GM15510 (cell line): ENCODE results near the gene MFF.
"Not testable (repeated sequence)": the region's sequence is repeated elsewhere in the genome, so short reads cannot be mapped to it uniquely, and the experiment has no call there.

ENCODE experiments used
- POLR2A ChIP-seq: IDR thresholded peaks from 3 replicates; pipeline ENCODE4 v1.6.1; 2011; ENCODE audit warnings: borderline replicate concordance; ENCODE audit not compliant: insufficient read length; ENCODE audit errors: extremely low read depth

MFF gene

DNA sequence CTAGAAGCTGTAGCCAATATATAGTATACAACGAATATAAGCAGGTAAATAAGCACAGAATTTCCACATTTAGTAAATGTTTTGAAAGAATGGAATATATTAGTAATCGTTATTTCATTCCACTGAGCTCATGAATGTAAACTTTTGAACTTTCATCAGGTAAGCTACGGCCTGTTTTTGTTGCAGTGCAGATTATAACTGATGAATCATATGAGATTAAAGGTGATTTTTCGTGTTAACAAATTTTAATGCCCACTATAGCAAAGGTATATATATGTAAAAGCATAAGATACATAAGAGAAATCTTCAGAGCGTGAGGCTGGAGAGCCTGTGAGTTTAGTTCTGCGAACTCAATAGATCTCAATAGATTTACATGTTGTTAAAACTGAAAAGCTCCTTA lies 61.6 kb downstream of the MFF start:
- TF ChIP-seq POLR2A: no peak

DNA sequence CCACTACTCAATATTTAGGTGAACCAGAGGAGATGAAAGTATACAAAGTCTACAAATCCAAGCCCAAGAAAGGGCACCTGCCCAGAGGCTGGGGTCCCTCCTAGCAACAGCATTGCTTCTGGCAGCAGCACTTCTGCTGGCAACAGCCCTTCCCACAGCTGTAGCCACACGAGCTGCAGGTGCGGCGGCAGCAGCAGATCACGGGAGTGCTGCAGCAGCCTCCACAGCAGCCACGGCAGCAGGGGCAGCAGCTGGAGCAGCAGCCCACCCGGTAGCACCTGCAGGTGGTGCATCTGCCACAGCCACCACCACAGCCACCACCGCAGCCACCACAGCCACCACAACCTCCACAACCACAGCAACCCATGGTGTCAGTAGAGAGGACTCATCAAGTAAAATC lies 62.5 kb downstream of the MFF start, which contains the start of gene SCYGR1:
Gene SCYGR1, minus strand, starts transcription at position 367 of the 400 bp plus-strand sequence. Its CDS starts 0 bp downstream, at position 367.
- not testable (repeated sequence) for TF ChIP-seq POLR2A

DNA sequence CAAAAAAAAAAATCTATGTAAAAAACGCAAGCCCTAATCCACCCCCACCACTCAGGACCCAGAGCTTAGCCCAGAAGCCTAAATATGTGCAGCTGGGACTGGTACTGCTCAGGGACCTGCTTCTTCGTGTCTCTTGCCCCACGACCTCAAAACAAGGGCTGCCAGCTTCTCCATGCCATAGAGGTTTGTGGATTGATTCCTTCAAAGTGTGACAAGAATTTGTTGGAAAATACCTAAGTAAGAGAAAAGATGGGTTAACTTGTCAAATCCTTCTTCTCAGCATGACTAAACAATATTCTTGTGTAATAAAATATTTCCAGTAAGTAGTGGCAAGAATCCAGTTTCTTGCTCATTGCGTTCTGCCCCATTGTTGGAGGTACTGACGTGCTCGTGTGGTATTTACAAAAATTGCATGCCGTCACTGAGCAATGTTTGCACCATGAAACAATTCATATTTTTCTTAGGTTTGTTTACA lies 63.5 kb downstream of the MFF start:
- TF ChIP-seq POLR2A: no peak

DNA sequence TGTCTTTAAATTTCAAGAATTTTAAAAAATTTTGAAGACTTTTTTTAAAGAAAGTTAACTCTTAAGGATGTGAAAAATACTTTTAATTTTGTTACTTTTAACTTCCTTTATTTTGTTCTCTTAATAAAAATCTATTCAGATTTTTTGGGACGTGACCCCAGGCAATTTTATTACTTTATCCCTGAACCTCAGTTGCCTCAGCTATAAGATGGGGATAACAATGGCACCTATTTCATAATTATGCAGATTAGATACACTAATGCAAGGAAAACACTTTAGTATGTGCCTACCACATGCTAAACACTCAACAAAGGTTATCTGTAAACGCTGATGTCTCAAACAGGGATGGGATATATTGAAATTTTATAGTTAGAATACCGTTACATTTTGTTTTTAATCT lies 64.2 kb downstream of the MFF start:
- TF ChIP-seq POLR2A: no peak

DNA sequence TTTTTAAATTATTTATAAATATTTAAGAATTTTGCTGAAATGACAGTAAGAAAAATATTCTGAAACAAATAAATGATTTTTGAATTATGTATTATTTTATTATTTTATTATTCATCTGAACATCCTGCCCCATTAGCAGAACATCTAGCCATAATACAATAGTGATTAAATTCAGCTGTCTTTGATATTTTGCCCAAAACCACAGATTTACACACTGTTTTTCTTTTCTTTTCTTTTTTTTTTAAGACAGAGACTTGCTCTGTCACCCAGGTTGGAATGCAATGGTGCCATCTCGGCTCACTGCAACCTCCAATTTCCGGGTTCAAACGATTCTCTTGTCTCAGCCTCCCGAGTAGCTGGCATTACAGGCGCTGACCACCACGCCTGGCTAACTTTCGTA lies 64.6 kb downstream of the MFF start:
- TF ChIP-seq POLR2A: no peak

DNA sequence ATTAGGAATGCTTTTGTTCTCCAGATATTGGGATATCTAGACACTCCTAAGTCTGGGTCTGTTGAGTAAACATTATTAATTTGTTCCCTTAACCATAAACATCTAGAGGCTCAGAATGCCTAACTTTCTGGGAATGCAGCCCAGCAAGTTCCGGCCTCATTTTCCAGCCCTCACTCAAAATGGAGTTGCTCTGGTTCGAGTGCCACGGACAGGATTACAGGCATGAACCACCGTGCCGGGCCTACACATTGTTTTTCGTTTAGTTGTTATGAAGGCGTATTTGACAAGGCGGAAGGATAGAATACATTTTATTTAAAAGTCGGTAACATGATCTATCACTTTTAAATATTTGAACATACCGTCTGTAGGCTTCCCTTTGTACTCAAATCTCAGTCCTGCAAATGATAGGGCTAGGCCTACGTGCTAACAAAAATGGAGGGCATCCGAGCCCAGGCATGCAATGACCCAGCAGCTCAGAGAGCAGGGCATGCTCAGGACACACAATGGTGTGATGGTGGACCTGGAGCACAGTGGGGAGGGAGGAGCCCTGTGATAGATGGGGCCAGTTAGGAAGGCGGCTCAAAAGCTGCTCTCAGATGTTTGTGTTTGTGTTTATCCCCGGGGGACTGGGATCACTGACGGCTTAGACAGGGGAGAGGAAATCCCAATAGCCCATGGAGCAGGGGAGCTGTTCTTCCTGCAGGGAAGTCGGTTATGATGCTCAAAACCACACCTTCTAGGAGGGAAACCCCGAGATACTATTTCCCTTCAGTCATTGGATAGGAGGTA lies 65.6 kb downstream of the MFF start:
- no peak for TF ChIP-seq POLR2A

DNA sequence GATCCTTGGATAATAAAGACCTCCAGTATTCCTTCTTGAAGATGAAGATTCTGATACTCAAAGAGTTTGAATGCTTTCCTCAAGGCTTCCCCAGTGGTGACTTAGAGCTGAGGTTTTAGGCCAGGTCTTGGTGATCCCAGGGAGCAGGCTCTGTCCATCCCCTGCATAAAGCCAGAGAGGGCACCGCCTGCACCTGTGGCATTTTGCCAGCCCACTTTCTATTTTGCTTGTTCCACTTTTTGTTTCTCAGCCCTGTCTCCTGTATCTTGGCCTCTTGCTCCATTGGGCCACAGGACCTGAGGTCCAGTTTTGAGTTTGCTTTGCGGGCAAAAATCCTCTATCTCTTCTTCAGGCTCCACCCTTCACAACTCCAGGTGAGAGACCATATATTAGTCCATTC lies 69.3 kb downstream of the MFF start:
- TF ChIP-seq POLR2A: no peak

DNA sequence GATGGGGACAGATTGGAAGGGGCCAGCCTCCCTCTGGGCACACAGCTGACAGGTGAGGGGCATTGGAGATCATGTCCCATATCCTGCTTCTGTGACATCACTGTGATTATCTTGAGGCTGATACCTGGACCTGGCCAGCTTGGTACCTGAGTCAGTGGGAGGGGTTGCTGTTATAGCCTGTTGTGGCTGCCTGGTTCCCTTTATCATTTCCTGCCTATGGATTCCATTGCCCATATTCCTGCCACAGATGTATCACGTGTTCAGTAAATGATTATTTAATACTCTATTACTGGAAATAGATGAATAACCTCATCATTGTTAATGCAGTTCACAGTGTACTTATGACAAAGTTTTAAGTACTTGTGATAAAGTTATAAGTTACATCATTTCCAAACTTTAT lies 70.5 kb downstream of the MFF start:
- no peak for TF ChIP-seq POLR2A

DNA sequence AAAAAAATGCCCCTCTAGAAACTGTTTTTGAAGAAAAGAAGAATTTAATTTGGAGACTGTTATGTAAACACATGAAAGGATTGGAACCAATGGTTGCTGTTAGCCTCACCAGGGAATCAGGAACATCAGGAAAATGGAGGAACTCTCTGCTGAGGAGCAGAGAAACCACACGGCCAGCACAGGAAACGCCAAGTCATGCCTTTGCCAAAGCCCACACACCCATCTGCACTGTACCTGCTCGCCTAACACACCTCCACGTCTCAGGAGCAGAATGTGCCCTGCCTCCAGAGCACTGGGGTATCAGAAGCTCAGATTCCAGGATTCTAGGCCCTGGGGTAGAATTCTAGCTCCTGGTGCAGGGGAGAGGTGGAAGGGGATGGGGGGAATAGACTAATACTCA lies 72.5 kb downstream of the MFF start:
- no peak for TF ChIP-seq POLR2A

DNA sequence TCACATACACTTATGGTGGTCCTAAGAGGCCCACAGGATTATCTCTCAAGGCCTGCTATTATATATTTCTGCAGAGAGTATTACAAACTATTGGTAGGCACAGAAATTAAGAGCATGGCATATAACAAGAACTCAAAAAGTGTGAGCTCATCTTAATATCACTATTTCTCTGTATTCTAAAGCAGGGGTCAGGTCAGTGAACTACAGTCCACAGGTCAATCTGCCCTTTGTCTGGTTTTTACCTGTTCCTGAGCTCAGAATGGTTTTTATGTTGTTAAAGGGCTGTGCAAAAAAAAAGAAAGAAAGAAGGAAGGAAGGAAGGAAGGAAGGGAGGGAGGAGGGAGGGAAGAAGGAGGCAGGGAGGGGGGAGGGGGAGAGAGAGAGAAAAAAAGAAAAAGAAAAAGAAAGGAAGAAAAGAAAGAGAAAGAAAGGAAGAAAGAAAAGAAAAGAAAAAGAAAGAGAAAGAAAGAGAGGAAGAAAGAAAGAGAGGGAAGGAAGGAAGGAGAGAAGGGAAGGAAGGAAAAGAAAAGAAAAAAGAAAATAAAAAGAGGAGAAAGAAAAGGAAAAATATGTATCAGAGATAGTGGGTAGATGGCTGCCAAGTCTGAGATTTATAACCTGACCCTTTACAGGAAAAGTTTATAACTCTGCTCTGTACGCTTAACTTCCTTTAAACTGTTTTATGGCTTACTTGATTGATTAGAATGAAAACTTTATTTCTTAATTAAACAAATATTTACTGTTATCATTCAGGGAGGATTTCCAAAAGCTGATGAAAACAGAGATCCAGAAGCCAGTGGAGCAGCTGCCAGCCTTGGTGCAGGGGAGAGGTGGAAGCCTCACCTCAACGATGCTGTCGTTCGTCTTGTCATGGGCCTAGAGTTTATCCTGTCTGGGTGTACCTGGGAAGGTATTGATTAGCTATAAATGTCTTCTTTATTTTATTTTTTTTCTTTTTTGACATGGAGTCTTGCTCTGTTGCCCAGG lies 73.9 kb downstream of the MFF start:
- no peak for TF ChIP-seq POLR2A

DNA sequence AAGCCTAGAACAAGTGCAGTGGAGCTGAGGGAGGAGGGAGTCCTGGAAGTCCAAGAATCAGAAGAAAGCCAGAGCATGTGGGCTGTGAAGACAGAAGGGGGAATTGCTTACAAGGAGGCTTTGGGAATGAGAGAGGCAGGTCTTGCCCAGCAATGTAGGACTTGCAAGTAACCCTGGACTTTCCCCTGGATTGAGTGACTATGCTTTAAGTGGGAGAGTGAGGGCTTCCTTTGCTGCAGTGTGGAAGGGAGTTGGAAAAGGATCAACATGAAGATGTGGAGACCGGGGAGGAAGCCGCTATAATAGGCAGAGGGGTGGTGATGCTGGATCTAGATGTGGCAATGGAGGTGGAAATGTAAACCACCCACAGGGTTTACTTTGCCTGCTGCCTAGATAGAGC lies 76.5 kb downstream of the MFF start:
- TF ChIP-seq POLR2A: no peak

DNA sequence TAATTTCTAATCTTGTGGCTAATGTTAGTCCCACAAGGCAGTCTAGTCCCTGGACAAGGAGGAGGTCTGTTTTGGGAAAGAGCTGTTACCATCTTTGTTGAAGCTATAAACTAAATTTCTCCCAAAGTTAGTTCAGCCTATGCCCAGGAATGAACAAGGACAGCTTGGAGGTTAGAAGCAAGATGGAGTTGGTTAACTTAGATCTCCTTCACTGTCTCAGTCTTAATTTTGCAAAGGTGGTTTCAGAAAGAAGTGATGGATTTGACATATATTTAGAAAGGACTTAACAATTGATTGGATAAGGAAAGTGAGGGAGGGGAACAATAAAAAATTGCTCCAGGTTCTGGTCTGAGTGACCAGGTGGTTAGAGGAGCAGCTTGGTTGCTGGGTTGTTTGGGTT lies 77.3 kb downstream of the MFF start:
- TF ChIP-seq POLR2A: no peak

DNA sequence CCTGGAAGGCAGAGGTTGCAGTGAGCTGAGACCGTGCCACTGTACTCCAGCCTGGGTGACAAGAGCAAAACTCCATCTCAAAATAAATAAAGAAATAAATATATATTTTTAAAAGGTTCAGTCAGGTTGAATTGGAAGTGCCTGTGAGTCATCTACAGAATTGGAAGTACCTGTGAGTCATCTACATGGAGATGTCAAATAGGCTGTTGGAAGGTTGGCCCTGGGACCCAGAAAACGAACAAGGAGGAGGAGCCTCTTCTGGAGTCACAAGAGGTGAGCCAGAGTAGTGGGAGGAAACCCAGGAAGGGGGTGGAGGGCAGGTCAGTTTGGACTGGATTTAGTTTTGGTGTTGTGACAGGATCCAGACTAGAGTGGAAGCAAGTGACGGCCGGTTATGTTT lies 77.9 kb downstream of the MFF start:
- TF ChIP-seq POLR2A: no peak

DNA sequence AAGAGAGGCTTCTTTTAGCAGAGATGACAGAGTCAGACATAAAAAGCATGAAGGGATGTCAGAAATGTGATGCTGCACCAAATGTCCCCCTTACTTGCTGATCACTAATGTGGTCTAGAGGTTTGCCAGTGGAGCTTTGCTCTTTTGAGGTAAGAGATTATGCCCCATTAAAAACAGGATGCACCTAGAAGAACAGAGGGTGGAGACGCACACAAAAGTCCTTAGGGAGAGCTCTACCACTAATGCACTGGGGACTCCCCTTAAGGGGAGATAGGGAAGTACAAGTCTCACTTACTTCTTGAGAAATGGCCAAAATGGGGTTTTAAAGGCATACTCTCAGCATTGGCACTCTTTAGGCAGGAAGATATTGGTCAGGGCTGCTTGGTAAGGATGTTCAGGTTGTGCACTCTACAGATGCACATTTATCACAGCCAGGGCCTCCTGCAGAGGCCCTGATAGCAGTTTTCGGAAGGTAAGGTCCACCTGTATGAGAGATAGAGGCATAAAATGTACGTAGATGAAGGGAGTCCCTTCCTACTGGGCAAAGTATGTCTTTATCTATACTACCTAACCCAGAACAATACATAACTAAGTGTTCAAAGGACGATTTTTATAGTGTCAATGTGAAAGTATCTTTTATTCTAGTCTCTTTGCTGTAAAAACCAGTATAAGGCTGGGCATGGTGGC lies 79.7 kb downstream of the MFF start:
- no peak for TF ChIP-seq POLR2A
